GM04504 (cell line): Measurements from ENCODE around the gene ARHGAP15.

ENCODE experiments used
- DNase-seq: peaks from one replicate; pipeline ENCODE4 v3.0.0-alpha.2; 2012; ENCODE audit warnings: low read depth

Gene ARHGAP15

DNA sequence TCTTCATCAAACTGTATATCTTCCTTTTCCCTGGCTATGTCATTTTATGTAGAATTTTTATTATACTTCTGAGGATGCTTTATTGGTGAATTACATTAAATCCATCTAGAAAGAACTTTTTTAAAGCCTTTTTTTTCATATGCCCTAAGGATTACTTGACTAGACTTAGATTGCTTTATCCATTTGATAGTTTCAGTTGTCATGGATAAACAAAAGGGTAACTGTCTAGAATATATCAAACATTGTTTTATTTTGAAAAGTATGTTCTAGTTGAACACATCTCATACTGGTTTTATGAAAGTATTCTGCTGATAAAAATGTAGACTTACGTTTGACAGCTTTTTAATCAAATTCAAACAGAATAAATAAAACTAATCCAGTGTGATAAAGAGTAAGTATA is 639.8 kb downstream of the ARHGAP15 start:
- DNase-seq, result no peak

DNA sequence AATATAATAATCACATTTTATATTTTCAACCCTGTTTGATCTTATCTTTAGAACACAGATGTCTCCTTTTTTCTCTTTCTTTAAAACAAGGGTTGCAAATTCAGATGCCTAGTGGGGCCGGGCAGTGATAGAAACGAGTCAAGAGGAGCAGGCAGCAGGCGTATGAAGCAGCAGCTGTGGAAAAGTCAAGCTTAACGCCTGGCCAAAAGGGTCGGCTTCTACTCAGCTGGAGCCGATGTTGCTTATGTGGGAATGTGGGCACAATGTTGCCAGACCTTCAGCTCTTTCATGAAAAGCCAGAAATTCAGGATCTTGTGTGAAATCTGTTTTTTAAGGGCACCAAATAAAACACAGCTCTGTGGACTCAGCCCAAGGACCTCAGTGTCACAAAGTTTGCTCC is 642.7 kb downstream of the ARHGAP15 start:
- DNase-seq, result no peak

GRCh38 chr2:143776526-143777297 is 647.5 kb downstream of the ARHGAP15 start:
- DNase-seq, result no peak

DNA sequence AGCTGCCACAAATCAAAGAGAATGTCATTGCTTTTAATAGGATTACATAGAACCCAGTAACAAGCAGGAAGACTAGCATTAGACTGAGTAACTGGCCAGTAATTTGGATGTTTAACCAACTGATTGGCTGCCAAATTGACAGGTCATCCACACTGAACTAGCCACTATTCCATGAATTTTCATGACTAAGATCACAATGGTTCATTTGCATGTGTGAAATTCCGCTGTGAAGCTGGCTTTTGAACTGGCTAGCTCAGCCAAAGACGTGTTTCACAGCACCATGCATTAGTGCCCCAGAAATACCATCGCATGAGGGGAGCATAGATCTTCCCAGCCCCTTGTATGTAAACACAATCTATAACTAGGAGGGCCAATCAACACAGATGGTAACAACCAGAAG is 649.8 kb downstream of the ARHGAP15 start:
- peak; percentile 3 for DNase-seq

DNA sequence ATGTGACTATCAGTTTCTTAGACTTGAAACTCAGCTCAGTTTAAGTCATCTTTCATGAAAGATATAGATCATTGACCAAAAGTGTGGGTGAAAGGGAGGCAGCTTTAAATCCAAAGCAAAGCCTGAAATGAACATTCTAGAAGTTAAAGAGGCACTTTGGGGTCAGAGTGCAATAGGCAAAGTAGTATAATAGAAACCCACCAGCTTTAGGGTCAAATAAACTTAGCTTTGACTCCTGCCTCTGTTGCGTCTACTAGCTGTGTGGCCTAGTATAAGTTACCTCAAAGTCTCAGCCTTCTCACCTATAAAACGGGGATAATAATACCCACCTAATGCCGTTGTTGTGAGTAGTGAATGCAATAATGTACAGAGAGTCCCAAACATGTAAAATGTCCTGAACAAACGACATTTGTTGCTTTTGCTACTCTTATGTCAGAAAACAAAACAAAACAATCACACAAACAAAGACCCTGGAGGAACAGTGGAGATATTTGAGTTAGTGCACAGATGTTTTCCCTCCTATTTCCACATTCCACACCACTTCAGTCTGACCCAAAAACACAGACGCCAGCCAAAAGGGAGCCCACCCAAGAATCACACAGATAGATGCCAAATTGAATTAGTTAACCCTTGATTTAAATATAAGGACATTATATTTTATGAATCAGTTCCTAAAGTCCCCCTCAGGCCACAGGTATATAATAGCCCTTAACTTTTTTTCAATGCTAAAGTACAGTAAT is 657.0 kb downstream of the ARHGAP15 start:
- DNase-seq, result no peak

DNA sequence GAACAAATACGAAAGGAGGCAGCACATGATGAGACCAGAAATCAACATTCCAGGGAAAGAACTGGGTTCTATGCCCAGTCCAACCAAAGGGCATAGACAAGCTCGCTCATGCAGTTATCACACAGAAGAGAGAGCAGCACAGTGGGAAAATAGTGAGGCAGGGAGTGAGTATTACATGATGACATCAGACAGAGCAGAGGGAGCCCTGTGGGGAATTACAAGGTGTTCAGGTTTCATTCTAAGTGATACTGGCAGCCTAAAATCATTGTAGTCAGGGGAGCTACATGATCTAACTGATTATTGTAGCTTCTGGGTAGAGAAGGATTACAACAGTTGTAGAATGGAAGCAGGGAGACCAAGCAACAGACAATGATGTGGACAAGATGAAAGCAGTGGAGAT is 658.5 kb downstream of the ARHGAP15 start:
- DNase-seq, result no peak

- DNase-seq, result no peak
Observed at GRCh38 chr2:143792602-143793001, 663.4 kb downstream of the ARHGAP15 start.

DNA sequence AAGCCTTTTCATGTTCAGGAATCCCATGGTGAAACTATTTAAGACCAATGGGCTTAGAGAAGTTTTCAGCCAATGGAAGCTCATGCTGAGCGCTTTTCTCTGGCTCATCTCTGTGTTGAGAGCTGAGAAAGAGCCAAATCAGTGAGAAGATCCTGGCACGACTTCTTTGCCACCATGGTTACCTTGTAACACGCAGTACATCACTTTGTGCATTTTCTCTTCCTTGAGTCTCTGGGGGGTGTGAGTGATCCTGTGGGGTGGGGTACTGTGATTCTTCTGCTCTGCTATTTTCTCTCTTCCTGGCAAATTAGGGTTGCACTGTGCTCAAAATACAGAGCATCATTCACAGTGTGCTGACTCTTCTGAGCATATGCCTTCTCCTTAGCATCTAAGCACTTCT is 664.2 kb downstream of the ARHGAP15 start:
- no peak for DNase-seq

- DNase-seq, result no peak
Observed at GRCh38 chr2:143796051-143796450, 666.8 kb downstream of the ARHGAP15 start.

- DNase-seq, result no peak
Observed at GRCh38 chr2:143801561-143801960, 672.3 kb downstream of the ARHGAP15 start.

DNA sequence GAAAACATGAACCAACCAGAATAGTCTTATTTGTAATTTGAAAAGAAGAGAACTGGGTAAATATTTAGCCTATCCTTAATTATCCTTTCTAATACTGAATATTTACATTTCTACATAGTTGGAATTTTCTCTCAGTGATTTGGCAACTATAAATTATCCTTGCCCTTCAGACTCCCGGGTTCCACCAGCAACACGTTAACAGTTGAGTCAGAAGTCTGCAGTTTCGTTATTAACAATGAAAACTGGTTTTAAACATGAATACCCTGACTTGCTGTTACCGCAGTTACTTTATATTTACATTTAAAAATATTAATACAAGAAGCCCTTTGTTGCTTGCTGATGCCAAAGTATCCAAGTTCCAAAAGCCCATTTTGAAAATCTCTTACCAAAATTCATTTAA is 673.0 kb downstream of the ARHGAP15 start:
- DNase-seq, result no peak

- DNase-seq, result no peak
Observed at GRCh38 chr2:143802871-143803650, 673.8 kb downstream of the ARHGAP15 start.

DNA sequence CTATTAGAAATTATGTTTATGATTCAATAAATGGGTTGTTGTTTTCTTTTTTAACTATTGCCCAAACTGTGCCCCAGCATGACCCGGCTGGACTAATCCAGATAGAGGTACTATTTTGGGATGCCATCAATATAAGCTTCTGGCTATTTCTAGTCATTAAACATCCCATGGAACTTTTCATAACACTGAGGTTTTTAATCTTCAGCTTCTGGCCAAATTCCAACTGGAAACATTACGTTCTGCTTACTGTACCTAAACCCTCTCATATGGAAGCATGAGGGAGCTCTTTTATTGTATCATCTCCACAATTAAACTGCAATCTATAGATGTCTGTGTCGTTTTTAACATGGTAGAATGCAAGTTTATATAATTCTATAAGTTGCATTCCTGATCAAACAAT is 674.7 kb downstream of the ARHGAP15 start:
- DNase-seq, result no peak

DNA sequence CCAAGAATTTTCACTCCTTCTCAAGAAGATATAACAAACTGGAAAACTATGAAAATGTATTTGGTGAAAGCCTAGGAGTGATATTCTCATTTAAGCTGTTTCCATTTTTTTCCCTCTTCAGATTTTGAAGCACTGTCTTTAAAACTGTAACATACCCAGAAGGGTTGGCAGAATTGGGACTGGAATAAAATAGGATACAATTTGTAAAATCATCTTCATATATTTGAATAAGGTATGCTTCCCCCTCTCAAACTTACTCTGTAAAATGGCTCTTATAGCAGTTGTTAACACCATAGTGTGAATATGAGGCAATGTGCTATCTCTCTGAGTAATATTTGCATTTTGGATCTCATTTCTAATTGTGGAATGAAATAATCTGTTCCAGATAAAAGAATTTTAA is 676.4 kb downstream of the ARHGAP15 start:
- no peak for DNase-seq

- DNase-seq, result no peak
Observed at GRCh38 chr2:143807192-143807591, 678.0 kb downstream of the ARHGAP15 start.

GRCh38 chr2:143807671-143808070 is 678.5 kb downstream of the ARHGAP15 start:
- no peak for DNase-seq

- no peak for DNase-seq
Observed at GRCh38 chr2:143808166-143808565, 678.9 kb downstream of the ARHGAP15 start.

GRCh38 chr2:143815082-143815481 is 685.9 kb downstream of the ARHGAP15 start:
- no peak for DNase-seq

- DNase-seq, result no peak
Observed at GRCh38 chr2:143816916-143817315, 687.7 kb downstream of the ARHGAP15 start.
